Prostate gland (tissue), 2 donors: ENCODE measurements around the gene NKIRAS1. TPM values are rescaled to one million over a fixed set of nuclear protein-coding genes. Genes with fewer than 3 reads are reported as not detected.
"Not testable (repeated sequence)": the region's sequence is repeated elsewhere in the genome, so short reads cannot be mapped to it uniquely, and the experiment has no call there.

Experiments used
- DNase-seq: peaks from one replicate; pipeline ENCODE4 v3.0.0-alpha.2; 2019; ENCODE audit warnings: low spot score
- H3K27ac ChIP-seq, 2 donors: fragments of 200-600 bp; sonication (generic); 2 replicates each; pipeline ENCODE4 v1.5.1; 2017 to 2019
- H3K27me3 ChIP-seq: fragments of 200-600 bp; sonication (generic); replicated peaks from 2 replicates; pipeline ENCODE4 v1.5.1; 2019; ENCODE audit not compliant: insufficient read depth
- H3K36me3 ChIP-seq, 2 donors: fragments of 200-600 bp; sonication (generic); 1 replicate in 1 of 2; 2 replicates in 1 of 2; pipeline versions ENCODE4 v1.5.1 to v1.8.1; 2017 to 2019
- H3K4me1 ChIP-seq: fragments of 200-600 bp; sonication (generic); replicated peaks from 2 replicates; pipeline ENCODE4 v1.5.1; 2019
- H3K4me3 ChIP-seq, 2 donors: fragments of 200-600 bp; sonication (generic); 2 replicates each; pipeline ENCODE4 v1.5.1; 2017 to 2019
- H3K9me3 ChIP-seq: fragments of 200-600 bp; sonication (generic); 2 replicates; pipeline ENCODE4 v1.5.1; 2017
- CTCF ChIP-seq, 4 experiments: fragments of 200-600 bp in 2 of 4; fragments of 450-650 bp in 2 of 4; sonication (generic) in 2 of 4; IDR thresholded peaks; 1 replicate in 3 of 4; 2 replicates in 1 of 4; pipeline ENCODE4 v1.5.1; 2016 to 2019; ENCODE audit warnings: antibody characterized with exemption in 4 of 4, mild to moderate bottlenecking in 2 of 4, moderate library complexity in 2 of 4
- POLR2A ChIP-seq: fragments of 450-650 bp; IDR thresholded peaks from one replicate; pipeline ENCODE4 v1.6.1; 2016; ENCODE audit warnings: antibody characterized with exemption, mild to moderate bottlenecking
- POLR2AphosphoS5 ChIP-seq: sonication (generic); formaldehyde crosslinking; IDR thresholded peaks from one replicate; pipeline ENCODE4 v1.6.1; 2017; ENCODE audit warnings: antibody characterized with exemption
- WGBS: methylation state at CpG from one replicate; pipeline ENCODE4 v1.1.5; 2018; 5-methylcytosine and 5-hydroxymethylcytosine counted together
- intact Hi-C: fragments of 100-400 bp; cut with DNase I; formaldehyde crosslinking; loops from one replicate; pipeline ENCODE4 v1.14.2; 2022
- total RNA-seq, 2 donors: library from RNA; depleted of rRNA; stranded (reverse); fragments of >200 nt; gene quantifications; one replicate each; pipeline ENCODE4 v1.1.0, GENCODE V29; 2016

The NKIRAS1 gene
- total RNA-seq, 2 donors from 2014 or later, result 9.4 to 19.9 TPM

DNA sequence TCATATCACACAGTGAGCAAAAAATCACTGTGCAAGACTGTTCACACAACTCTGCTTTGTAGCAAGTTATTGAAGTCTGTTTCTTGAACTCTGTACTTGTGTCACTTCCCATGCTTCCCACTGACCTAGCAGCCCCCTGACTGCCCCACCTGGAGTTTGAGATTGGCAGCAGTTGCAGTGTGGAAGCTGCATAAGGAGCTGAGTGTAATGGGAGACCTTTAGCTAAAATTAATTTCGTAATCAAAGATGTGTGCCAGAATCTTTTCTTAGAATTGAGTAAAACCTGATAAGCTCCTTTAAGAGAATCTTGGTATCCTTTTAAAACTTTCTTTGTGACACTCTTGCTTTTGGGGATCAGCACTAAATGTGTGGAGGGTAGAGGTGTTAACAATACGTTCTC is 42.8 kb downstream of the NKIRAS1 start:
- no peaks in the 10 kb centered on the region for H3K4me1 ChIP-seq
- H3K36me3 ChIP-seq, result no peaks in the 10 kb centered on the region
- TF ChIP-seq POLR2A (no peak), CTCF (IDR thresholded peaks at IDR 0.05) (no peak), POLR2AphosphoS5 (no peak)
- H3K9me3 ChIP-seq, result no peaks in the 10 kb centered on the region
- 33% methylated on average over 2 of the region's 2 CpGs for WGBS
- no peaks in the 10 kb centered on the region for H3K27me3 ChIP-seq
- no peak overlapping the region for H3K27ac ChIP-seq
- no peak for DNase-seq
- no peak overlapping the region for H3K4me3 ChIP-seq
- intact Hi-C loops, result no loop called here

- TF ChIP-seq CTCF (IDR thresholded peaks at IDR 0.05) (no peak), POLR2AphosphoS5 (no peak), POLR2A (no peak)
- Histone ChIP-seq H3K9me3 (no peaks in the 10 kb centered on the region), H3K27ac (no peak overlapping the region), H3K4me3 (no peak overlapping the region), H3K36me3 (no peaks in the 10 kb centered on the region), H3K4me1 (no peaks in the 10 kb centered on the region), H3K27me3 (no peaks in the 10 kb centered on the region)
- no peak for DNase-seq
- WGBS, result 100% methylated on average over 3 of the region's 3 CpGs
- intact Hi-C loops, result no loop called here
Measured at GRCh38 chr3:23872330-23872729, 44.5 kb downstream of the NKIRAS1 start.

GRCh38 chr3:23871361-23871760 is 45.4 kb downstream of the NKIRAS1 start:
- H3K36me3 ChIP-seq, intact Hi-C loops, H3K27me3 ChIP-seq, DNase-seq, H3K27ac ChIP-seq, H3K4me3 ChIP-seq, H3K4me1 ChIP-seq, H3K9me3 ChIP-seq: not testable (repeated sequence)
- no CpG with 5 or more reads among the region's 34 CpGs for WGBS

DNA sequence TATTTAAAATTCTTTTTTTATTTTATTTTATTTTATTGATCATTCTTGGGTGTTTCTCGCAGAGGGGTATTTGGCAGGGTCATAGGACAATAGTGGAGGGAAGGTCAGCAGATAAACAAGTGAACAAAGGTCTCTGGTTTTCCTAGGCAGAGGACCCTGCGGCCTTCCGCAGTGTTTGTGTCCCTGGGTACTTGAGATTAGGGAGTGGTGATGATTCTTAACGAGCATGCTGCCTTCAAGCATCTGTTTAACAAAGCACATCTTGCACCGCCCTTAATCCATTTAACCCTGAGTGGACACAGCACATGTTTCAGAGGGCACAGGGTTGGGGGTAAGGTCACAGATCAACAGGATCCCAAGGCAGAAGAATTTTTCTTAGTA is 46.1 kb downstream of the NKIRAS1 start:
- H3K27ac ChIP-seq, H3K9me3 ChIP-seq, H3K4me1 ChIP-seq, H3K4me3 ChIP-seq, intact Hi-C loops, DNase-seq, H3K27me3 ChIP-seq, H3K36me3 ChIP-seq: not testable (repeated sequence)
- WGBS, result 92% methylated on average over 1 of the region's 5 CpGs

DNA sequence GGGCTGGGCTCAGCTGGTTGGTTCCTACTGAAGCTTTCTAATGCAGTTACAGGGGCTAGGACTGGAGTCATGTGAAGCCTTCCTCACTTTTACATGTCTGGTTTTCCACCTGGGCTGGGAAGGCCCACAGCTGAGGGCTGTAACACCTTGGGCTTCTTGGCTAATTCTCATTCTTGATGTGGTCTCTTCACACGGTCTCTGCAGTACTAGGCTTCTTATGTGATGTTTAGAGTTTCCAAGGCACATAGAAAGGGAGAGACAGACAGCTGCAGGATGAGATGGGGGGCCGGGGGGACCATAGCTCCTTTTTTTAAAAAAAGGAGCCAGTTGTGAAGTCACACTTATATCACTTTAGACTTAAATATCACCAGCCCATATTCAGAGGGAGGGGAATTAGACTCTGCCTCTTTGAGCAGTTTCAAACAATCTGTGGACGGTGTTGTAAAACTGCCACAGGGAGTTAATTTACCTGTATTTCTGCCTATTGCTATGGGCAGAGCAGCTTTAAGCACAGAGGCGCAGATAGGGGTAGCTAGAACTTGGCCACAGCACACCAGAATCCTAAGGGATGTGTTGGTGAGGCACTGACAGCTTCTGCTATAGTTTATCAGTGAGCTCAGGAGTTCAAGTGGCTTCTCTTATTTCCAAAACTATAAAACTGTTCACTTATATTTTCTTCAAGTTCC is 46.7 kb downstream of the NKIRAS1 start:
- no peaks in the 10 kb centered on the region for H3K9me3 ChIP-seq
- intact Hi-C loops, result no loop called here
- H3K27me3 ChIP-seq, result no peaks in the 10 kb centered on the region
- H3K36me3 ChIP-seq, result no peaks in the 10 kb centered on the region
- DNase-seq, result no peak
- H3K4me3 ChIP-seq, result no peak overlapping the region
- WGBS, result 85% methylated on average over 4 of the region's 4 CpGs
- TF ChIP-seq POLR2A (no peak), POLR2AphosphoS5 (no peak), CTCF (IDR thresholded peaks at IDR 0.05) (no peak)
- no peaks in the 10 kb centered on the region for H3K4me1 ChIP-seq
- H3K27ac ChIP-seq, result no peak overlapping the region

- WGBS, result 92% methylated on average over 1 of the region's 1 CpG
- Histone ChIP-seq H3K27ac (no peak overlapping the region), H3K27me3 (no peaks in the 10 kb centered on the region), H3K36me3 (no peaks in the 10 kb centered on the region), H3K9me3 (no peaks in the 10 kb centered on the region), H3K4me1 (no peaks in the 10 kb centered on the region), H3K4me3 (no peak overlapping the region)
- DNase-seq, result no peak
- no peak for TF ChIP-seq POLR2A
- TF ChIP-seq POLR2AphosphoS5, result no peak
- TF ChIP-seq CTCF (IDR thresholded peaks at IDR 0.05), result no peak
- intact Hi-C loops, result no loop called here
Measured at GRCh38 chr3:23867838-23868237, 49.0 kb downstream of the NKIRAS1 start.
